Erythroblast (primary cell): Measurements from ENCODE around the gene ADGRV1.

Experiments
- GATA1 ChIP-seq: IDR thresholded peaks from 2 replicates; pipeline ENCODE4 v1.6.1; 2011; ENCODE audit warnings: low read depth, mild to moderate bottlenecking, control low read depth, low read length, moderate library complexity
- POLR2A ChIP-seq: IDR thresholded peaks from 2 replicates; pipeline ENCODE4 v1.6.1; 2011; ENCODE audit warnings: mild to moderate bottlenecking, low read length

DNA sequence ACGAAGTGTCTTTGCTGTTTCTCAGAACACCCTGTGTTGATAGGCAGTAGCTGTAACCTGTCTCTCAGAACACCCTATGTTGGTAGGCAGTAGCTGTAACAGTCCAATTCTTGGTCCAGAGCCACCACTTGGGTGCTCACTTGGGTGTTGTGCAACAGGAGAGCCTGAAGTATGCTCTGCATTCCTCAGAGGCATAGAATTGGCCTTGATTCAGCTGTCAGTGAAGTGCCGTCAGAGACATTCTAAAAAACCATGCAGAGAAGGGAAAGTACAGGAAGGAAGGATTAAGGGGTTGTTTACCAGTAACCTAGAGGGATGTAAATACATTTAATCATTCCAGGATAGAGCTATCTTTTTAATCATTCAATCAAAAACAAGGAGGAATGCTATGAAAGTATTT lies 593.4 kb downstream of the ADGRV1 start:
- no peak for TF ChIP-seq POLR2A
- no peak for TF ChIP-seq GATA1
